ENCODE measurements around the gene JADE3.

The JADE3 gene

GRCh38 chrX:46876901-46877300 is 35.3 kb upstream of the JADE3 start:
- no peak for DNase-seq
- Mint-ChIP-seq H3K27ac (no peak overlapping the region), H3K36me3 (ENCODE audit: low read depth) (peaks cover 19% of the 10 kb centered on the region), H3K9me3 (peaks cover 18% of the 10 kb centered on the region), H3K4me3 (no peak overlapping the region), H3K4me1 (peaks cover 8% of the 10 kb centered on the region), H3K27me3 (ENCODE audit: low read depth, poor library complexity) (no peaks in the 10 kb centered on the region)
- TF ChIP-seq CTCF (IDR thresholded peaks at IDR 0.05), result no peak

- Mint-ChIP-seq H3K4me1 (peaks cover 5% of the 10 kb centered on the region), H3K27me3 (ENCODE audit: low read depth, poor library complexity) (no peaks in the 10 kb centered on the region), H3K36me3 (ENCODE audit: low read depth) (peaks cover 14% of the 10 kb centered on the region), H3K4me3 (no peak overlapping the region), H3K27ac (peak overlapping the region; percentile 71), H3K9me3 (peaks cover 19% of the 10 kb centered on the region)
- TF ChIP-seq CTCF (IDR thresholded peaks at IDR 0.05), result no peak
- no peak for DNase-seq
Measured at GRCh38 chrX:46882266-46882665, 30.0 kb upstream of the JADE3 start.

- Mint-ChIP-seq H3K36me3 (ENCODE audit: low read depth) (peaks cover 4% of the 10 kb centered on the region), H3K27me3 (ENCODE audit: low read depth, poor library complexity) (no peaks in the 10 kb centered on the region), H3K4me3 (no peak overlapping the region), H3K27ac (no peak overlapping the region), H3K9me3 (peaks cover 14% of the 10 kb centered on the region), H3K4me1 (peaks cover 5% of the 10 kb centered on the region)
- TF ChIP-seq CTCF (IDR thresholded peaks at IDR 0.05), result no peak
- no peak for DNase-seq
Measured at GRCh38 chrX:46884799-46885198, 27.4 kb upstream of the JADE3 start.

- Mint-ChIP-seq H3K4me3 (no peak overlapping the region), H3K36me3 (ENCODE audit: low read depth) (no peaks in the 10 kb centered on the region), H3K27ac (no peak overlapping the region), H3K4me1 (no peaks in the 10 kb centered on the region), H3K27me3 (ENCODE audit: low read depth, poor library complexity) (peaks cover 8% of the 10 kb centered on the region), H3K9me3 (peaks cover 42% of the 10 kb centered on the region)
- no peak for TF ChIP-seq CTCF (IDR thresholded peaks at IDR 0.05)
- no peak for DNase-seq
Measured at GRCh38 chrX:46898207-46898606, 14.0 kb upstream of the JADE3 start.

GRCh38 chrX:46903458-46904242 is 8.6 kb upstream of the JADE3 start:
- no peaks in the 10 kb centered on the region for H3K36me3 Mint-ChIP-seq (ENCODE audit: low read depth)
- H3K4me3 Mint-ChIP-seq, result peak overlapping the region; percentile 74
- H3K27ac Mint-ChIP-seq, result no peak overlapping the region
- peaks cover 17% of the 10 kb centered on the region for H3K9me3 Mint-ChIP-seq
- peaks cover 6% of the 10 kb centered on the region for H3K27me3 Mint-ChIP-seq (ENCODE audit: low read depth, poor library complexity)
- peak; percentile 36 for TF ChIP-seq CTCF (IDR thresholded peaks at IDR 0.05)
- H3K4me1 Mint-ChIP-seq, result no peaks in the 10 kb centered on the region
- DNase-seq, result peak; percentile 63

- H3K4me3 Mint-ChIP-seq, result no peak overlapping the region
- TF ChIP-seq CTCF (IDR thresholded peaks at IDR 0.05), result no peak
- H3K9me3 Mint-ChIP-seq, result peaks cover 14% of the 10 kb centered on the region
- no peaks in the 10 kb centered on the region for H3K4me1 Mint-ChIP-seq
- no peaks in the 10 kb centered on the region for H3K36me3 Mint-ChIP-seq (ENCODE audit: low read depth)
- no peak overlapping the region for H3K27ac Mint-ChIP-seq
- H3K27me3 Mint-ChIP-seq (ENCODE audit: low read depth, poor library complexity), result peaks cover 10% of the 10 kb centered on the region
- DNase-seq, result no peak
Measured at GRCh38 chrX:46904626-46905025, 7.6 kb upstream of the JADE3 start.
